GM12878 (cell line): ENCODE data around the gene DDX20.

Source experiments
- JUND ChIP-seq: IDR thresholded peaks from 2 replicates; pipeline ENCODE4 v1.6.1; 2012; ENCODE audit warnings: low read depth, mild to moderate bottlenecking, low read length, improper control_type of control experiment, moderate library complexity
- POLR2A ChIP-seq: IDR thresholded peaks from 2 replicates; pipeline ENCODE4 v1.6.1; 2011; ENCODE audit warnings: low read depth, mild to moderate bottlenecking, low read length
- POLR2AphosphoS5 ChIP-seq: IDR thresholded peaks from 2 replicates; pipeline ENCODE4 v1.6.1; 2011; ENCODE audit warnings: mild to moderate bottlenecking, low read length, inconsistent platforms
- RAD21 ChIP-seq: IDR thresholded peaks from 2 replicates; pipeline ENCODE4 v1.6.1; 2011; ENCODE audit warnings: mild to moderate bottlenecking, low read depth, low read length, moderate library complexity; ENCODE audit not compliant: insufficient read depth
- RUNX3 ChIP-seq: IDR thresholded peaks from 2 replicates; pipeline ENCODE4 v1.6.1; 2012; ENCODE audit warnings: low read length, inconsistent platforms
- SIN3A ChIP-seq: IDR thresholded peaks from 2 replicates; pipeline ENCODE4 v1.6.1; 2012; ENCODE audit warnings: low read depth, low read length, improper control_type of control experiment
- SMC3 ChIP-seq: IDR thresholded peaks from 2 replicates; pipeline ENCODE4 v1.6.1; 2011; ENCODE audit warnings: low read length, improper control_type of control experiment, borderline replicate concordance
- YY1 ChIP-seq: IDR thresholded peaks from 2 replicates; pipeline ENCODE4 v1.6.1; 2011; ENCODE audit warnings: low read depth, mild to moderate bottlenecking, low read length
- ZNF274 ChIP-seq: IDR thresholded peaks from one replicate; pipeline ENCODE4 v1.8.0; 2011; ENCODE audit not compliant: insufficient read length, insufficient read depth
- TF ChIP-seq, protein P1 (sequence below): fragments of 450-650 bp; IDR thresholded peaks from 2 replicates; pipeline ENCODE4 v1.6.1; 2014; ENCODE audit warnings: mild to moderate bottlenecking
- TF ChIP-seq, protein P2 (sequence below), 3 experiments: IDR thresholded peaks in 2 of 3; conservative IDR thresholded peaks in 1 of 3; 2 replicates each; pipeline ENCODE4 v1.5.1; 2011; ENCODE audit warnings: low read depth in 3 of 3, low read length in 3 of 3, mild to moderate bottlenecking in 3 of 3, control low read depth in 2 of 3, moderate library complexity in 2 of 3, inconsistent platforms in 1 of 3, mixed read lengths in 1 of 3; ENCODE audit not compliant: control insufficient read depth in 2 of 3, insufficient read depth in 1 of 3; ENCODE audit errors: extremely low read depth in 1 of 3
- TF ChIP-seq, protein P3 (sequence below): IDR thresholded peaks from 2 replicates; pipeline ENCODE4 v1.6.1; 2011; ENCODE audit warnings: mild to moderate bottlenecking, low read depth, low read length, moderate library complexity; ENCODE audit not compliant: insufficient replicate concordance
- TF ChIP-seq, protein P4 (sequence below): IDR thresholded peaks from 2 replicates; pipeline ENCODE4 v1.6.1; 2012; ENCODE audit warnings: low read depth, low read length, improper control_type of control experiment

DNA sequence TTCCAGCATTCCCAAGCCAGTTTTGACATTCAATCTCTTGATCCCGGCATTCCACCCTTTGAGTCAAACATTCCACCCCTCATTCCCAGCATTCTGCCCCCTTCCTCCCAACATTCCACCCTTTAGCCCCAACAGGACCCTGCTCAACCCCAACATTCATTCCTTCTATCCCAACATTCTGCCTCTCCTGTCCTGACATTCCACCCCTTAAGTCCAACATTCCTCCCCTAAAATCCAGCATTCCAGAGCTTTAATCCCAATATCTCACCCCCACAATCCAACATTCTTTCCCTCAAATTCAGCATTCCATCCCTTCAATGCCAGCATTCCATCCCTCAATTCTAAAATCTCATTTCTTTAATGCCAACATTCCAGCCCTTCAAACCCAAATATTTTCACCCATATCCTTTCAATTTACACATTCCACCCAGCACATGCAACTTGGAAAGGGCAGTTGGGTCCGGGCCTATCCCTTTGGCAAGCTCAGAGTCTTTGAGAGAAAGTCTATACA, 22.9 kb downstream of the DDX20 start:
- TF ChIP-seq, protein P1, sequence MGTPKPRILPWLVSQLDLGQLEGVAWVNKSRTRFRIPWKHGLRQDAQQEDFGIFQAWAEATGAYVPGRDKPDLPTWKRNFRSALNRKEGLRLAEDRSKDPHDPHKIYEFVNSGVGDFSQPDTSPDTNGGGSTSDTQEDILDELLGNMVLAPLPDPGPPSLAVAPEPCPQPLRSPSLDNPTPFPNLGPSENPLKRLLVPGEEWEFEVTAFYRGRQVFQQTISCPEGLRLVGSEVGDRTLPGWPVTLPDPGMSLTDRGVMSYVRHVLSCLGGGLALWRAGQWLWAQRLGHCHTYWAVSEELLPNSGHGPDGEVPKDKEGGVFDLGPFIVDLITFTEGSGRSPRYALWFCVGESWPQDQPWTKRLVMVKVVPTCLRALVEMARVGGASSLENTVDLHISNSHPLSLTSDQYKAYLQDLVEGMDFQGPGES = no peak
- TF ChIP-seq POLR2A = no peak
- TF ChIP-seq, protein P2, sequence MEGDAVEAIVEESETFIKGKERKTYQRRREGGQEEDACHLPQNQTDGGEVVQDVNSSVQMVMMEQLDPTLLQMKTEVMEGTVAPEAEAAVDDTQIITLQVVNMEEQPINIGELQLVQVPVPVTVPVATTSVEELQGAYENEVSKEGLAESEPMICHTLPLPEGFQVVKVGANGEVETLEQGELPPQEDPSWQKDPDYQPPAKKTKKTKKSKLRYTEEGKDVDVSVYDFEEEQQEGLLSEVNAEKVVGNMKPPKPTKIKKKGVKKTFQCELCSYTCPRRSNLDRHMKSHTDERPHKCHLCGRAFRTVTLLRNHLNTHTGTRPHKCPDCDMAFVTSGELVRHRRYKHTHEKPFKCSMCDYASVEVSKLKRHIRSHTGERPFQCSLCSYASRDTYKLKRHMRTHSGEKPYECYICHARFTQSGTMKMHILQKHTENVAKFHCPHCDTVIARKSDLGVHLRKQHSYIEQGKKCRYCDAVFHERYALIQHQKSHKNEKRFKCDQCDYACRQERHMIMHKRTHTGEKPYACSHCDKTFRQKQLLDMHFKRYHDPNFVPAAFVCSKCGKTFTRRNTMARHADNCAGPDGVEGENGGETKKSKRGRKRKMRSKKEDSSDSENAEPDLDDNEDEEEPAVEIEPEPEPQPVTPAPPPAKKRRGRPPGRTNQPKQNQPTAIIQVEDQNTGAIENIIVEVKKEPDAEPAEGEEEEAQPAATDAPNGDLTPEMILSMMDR (IDR thresholded peaks at IDR 0.05 in 2 of 3, conservative IDR thresholded peaks at IDR 0.05 in 1 of 3; ENCODE audit: control insufficient read depth in 2 of 3, extremely low read depth in 1 of 3, insufficient read depth in 1 of 3, low read depth in 3 of 3, low read length in 3 of 3) = no peak
- no peak for TF ChIP-seq RUNX3
- no peak for TF ChIP-seq YY1
- TF ChIP-seq ZNF274 = no peak
- no peak for TF ChIP-seq POLR2AphosphoS5
- TF ChIP-seq RAD21 = no peak
- no peak for TF ChIP-seq JUND
- TF ChIP-seq SIN3A = no peak
- no peak for TF ChIP-seq SMC3
- TF ChIP-seq, protein P3, sequence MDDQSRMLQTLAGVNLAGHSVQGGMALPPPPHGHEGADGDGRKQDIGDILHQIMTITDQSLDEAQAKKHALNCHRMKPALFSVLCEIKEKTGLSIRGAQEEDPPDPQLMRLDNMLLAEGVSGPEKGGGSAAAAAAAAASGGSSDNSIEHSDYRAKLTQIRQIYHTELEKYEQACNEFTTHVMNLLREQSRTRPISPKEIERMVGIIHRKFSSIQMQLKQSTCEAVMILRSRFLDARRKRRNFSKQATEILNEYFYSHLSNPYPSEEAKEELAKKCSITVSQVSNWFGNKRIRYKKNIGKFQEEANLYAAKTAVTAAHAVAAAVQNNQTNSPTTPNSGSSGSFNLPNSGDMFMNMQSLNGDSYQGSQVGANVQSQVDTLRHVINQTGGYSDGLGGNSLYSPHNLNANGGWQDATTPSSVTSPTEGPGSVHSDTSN = no peak
- TF ChIP-seq, protein P4, sequence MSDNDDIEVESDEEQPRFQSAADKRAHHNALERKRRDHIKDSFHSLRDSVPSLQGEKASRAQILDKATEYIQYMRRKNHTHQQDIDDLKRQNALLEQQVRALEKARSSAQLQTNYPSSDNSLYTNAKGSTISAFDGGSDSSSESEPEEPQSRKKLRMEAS = no peak
